Fibroblast of lung (primary cell): Measurements from ENCODE around the gene HBS1L. TPM values are rescaled to one million over a fixed set of nuclear protein-coding genes. Genes with fewer than 3 reads are reported as not detected.

ENCODE experiments used
- DNase-seq, 2 donors: peaks; one replicate each; pipeline versions ENCODE4 v3.0.0 to v3.0.0-alpha.2; 2010; ENCODE audit warnings: low read depth in 2 of 2
- H2AFZ ChIP-seq: 2 replicates; pipeline ENCODE4 v1.5.1; 2012; ENCODE audit warnings: low read length, control low read depth, inconsistent platforms
- H3K27ac ChIP-seq: 2 replicates; pipeline ENCODE4 v1.5.1; 2011; ENCODE audit warnings: low read length, control low read depth; ENCODE audit not compliant: insufficient read depth
- H3K27me3 ChIP-seq: 2 replicates; pipeline ENCODE4 v1.5.1; 2011; ENCODE audit warnings: mild to moderate bottlenecking, low read length; ENCODE audit not compliant: control insufficient read depth, insufficient read depth
- H3K36me3 ChIP-seq: 2 replicates; pipeline ENCODE4 v1.5.1; 2011; ENCODE audit warnings: low read length; ENCODE audit not compliant: control insufficient read depth, insufficient read depth
- H3K4me1 ChIP-seq: 2 replicates; pipeline ENCODE4 v1.5.1; 2011; ENCODE audit warnings: low read length; ENCODE audit not compliant: control insufficient read depth, insufficient read depth; ENCODE audit errors: extremely low read depth
- H3K4me2 ChIP-seq: 2 replicates; pipeline ENCODE4 v1.5.1; 2011; ENCODE audit warnings: low read length, control low read depth; ENCODE audit not compliant: insufficient read depth; ENCODE audit errors: extremely low read depth
- H3K4me3 ChIP-seq, 4 experiments: fragments of 200-600 bp in 1 of 4; sonication (generic) in 1 of 4; replicated peaks in 1 of 4; 2 replicates each; pipeline ENCODE4 v1.5.1; 2011 to 2016; ENCODE audit warnings: low read length in 4 of 4, low read depth in 3 of 4, mild to moderate bottlenecking in 3 of 4, control low read depth in 2 of 4, inconsistent platforms in 1 of 4, mixed read lengths in 1 of 4; ENCODE audit not compliant: insufficient read depth in 1 of 4; ENCODE audit errors: control extremely low read depth in 1 of 4
- H3K79me2 ChIP-seq: 2 replicates; pipeline ENCODE4 v1.5.1; 2012; ENCODE audit warnings: mild to moderate bottlenecking, low read length, inconsistent platforms; ENCODE audit not compliant: control insufficient read depth, insufficient read depth
- H3K9ac ChIP-seq: 2 replicates; pipeline ENCODE4 v1.5.1; 2011; ENCODE audit warnings: mild to moderate bottlenecking, low read length, control low read depth; ENCODE audit not compliant: insufficient read depth
- H3K9me3 ChIP-seq: 2 replicates; pipeline ENCODE4 v1.5.1; 2012; ENCODE audit warnings: low read depth, low read length; ENCODE audit not compliant: control insufficient read depth, insufficient read depth
- H4K20me1 ChIP-seq: 2 replicates; pipeline ENCODE4 v1.5.1; 2011; ENCODE audit warnings: low read length; ENCODE audit not compliant: control insufficient read depth, insufficient read depth; ENCODE audit errors: extremely low read depth
- CTCF ChIP-seq, 2 donors: IDR thresholded peaks in 1 of 2; conservative IDR thresholded peaks in 1 of 2; 1 replicate in 1 of 2; 2 replicates in 1 of 2; pipeline ENCODE4 v1.5.1; 2011 to 2012; ENCODE audit warnings: low read length in 2 of 2, control low read depth in 1 of 2, inconsistent platforms in 1 of 2, low read depth in 1 of 2, mild to moderate bottlenecking in 1 of 2
- EZH2 ChIP-seq: IDR thresholded peaks from 2 replicates; pipeline ENCODE4 v1.5.1; 2012; ENCODE audit warnings: low read length, control low read depth, mild to moderate bottlenecking; ENCODE audit errors: missing control alignments
- polyA plus RNA-seq, 2 donors: library from polyadenylated mRNA; depleted of rRNA in 1 of 2; stranded (reverse) in 1 of 2; unstranded in 1 of 2; fragments of >200 nt; gene quantifications; 2 replicates each; pipeline ENCODE4 v1.2.1, GENCODE V29; 2011 to 2012; ENCODE audit warnings: missing spikeins in 1 of 2
- total RNA-seq: library from RNA; depleted of rRNA; stranded (reverse); fragments of >200 nt; gene quantifications from 2 replicates; pipeline ENCODE4 v1.2.1, GENCODE V29; 2014

Gene HBS1L
- total and polyA plus RNA-seq, 2 donors (not counting 1 experiment from before 2014, with no cell fraction given): 106 to 118 TPM

GRCh38 chr6:134997133-134997995 lies 57.3 kb downstream of the HBS1L start:
- H3K27ac ChIP-seq: no peak overlapping the region
- TF ChIP-seq CTCF (conservative IDR thresholded peaks at IDR 0.05 in 1 of 2, IDR thresholded peaks at IDR 0.05 in 1 of 2; ENCODE audit: low read depth in 1 of 2, low read length in 2 of 2) (no peak), EZH2 (no peak)
- peaks cover 2% of the 10 kb centered on the region for H3K36me3 ChIP-seq
- H3K27me3 ChIP-seq: no peaks in the 10 kb centered on the region
- no peak for DNase-seq
- no peaks in the 10 kb centered on the region for H3K4me1 ChIP-seq
- no peak overlapping the region for H3K4me3 ChIP-seq
- no peaks in the 10 kb centered on the region for H4K20me1 ChIP-seq
- H3K9me3 ChIP-seq: no peaks in the 10 kb centered on the region
- no peak overlapping the region for H3K4me2 ChIP-seq
- H3K79me2 ChIP-seq: no peaks in the 10 kb centered on the region
- H2AFZ ChIP-seq: no peak overlapping the region
- H3K9ac ChIP-seq: no peak overlapping the region

DNA sequence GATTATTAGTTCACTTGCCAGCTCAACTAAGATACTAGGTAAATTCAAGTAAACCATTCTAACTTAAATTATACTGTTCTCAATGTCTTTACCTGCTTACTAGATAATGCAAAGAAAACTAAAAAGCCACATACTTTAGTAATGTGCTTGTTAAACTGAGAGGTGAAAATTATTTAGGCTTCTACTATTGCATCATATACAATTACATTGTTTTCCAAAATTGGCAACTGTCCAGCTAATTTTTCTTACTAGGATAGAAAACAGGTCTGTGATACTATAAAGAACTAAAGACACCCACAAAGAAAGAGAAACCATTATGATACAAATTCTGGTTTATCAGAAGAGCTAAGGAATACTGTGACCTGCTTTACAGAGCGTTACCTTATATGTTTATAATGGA lies 59.1 kb downstream of the HBS1L start:
- no peak overlapping the region for H3K4me2 ChIP-seq
- H3K4me1 ChIP-seq: no peaks in the 10 kb centered on the region
- H3K4me3 ChIP-seq: no peak overlapping the region
- H4K20me1 ChIP-seq: no peaks in the 10 kb centered on the region
- H2AFZ ChIP-seq: no peak overlapping the region
- no peak for DNase-seq
- H3K9ac ChIP-seq: no peak overlapping the region
- H3K27me3 ChIP-seq: no peaks in the 10 kb centered on the region
- H3K9me3 ChIP-seq: no peaks in the 10 kb centered on the region
- TF ChIP-seq CTCF (conservative IDR thresholded peaks at IDR 0.05 in 1 of 2, IDR thresholded peaks at IDR 0.05 in 1 of 2; ENCODE audit: low read depth in 1 of 2, low read length in 2 of 2) (no peak), EZH2 (no peak)
- no peaks in the 10 kb centered on the region for H3K79me2 ChIP-seq
- H3K27ac ChIP-seq: no peak overlapping the region
- H3K36me3 ChIP-seq: peaks cover 2% of the 10 kb centered on the region

GRCh38 chr6:134994431-134994830 lies 60.2 kb downstream of the HBS1L start:
- no peak overlapping the region for H3K9ac ChIP-seq
- H3K9me3 ChIP-seq: no peaks in the 10 kb centered on the region
- H3K4me3 ChIP-seq: no peak overlapping the region
- TF ChIP-seq CTCF (conservative IDR thresholded peaks at IDR 0.05 in 1 of 2, IDR thresholded peaks at IDR 0.05 in 1 of 2; ENCODE audit: low read depth in 1 of 2, low read length in 2 of 2) (no peak), EZH2 (no peak)
- H3K4me2 ChIP-seq: no peak overlapping the region
- no peaks in the 10 kb centered on the region for H4K20me1 ChIP-seq
- peaks cover 2% of the 10 kb centered on the region for H3K36me3 ChIP-seq
- no peak overlapping the region for H3K27ac ChIP-seq
- no peaks in the 10 kb centered on the region for H3K27me3 ChIP-seq
- no peak for DNase-seq
- no peak overlapping the region for H2AFZ ChIP-seq
- H3K4me1 ChIP-seq: no peaks in the 10 kb centered on the region
- H3K79me2 ChIP-seq: no peaks in the 10 kb centered on the region
